22Rv1 (cell line): ENCODE data around the gene DMXL2.
"Not testable (repeated sequence)": the region's sequence is repeated elsewhere in the genome, so short reads cannot be mapped to it uniquely, and the experiment has no call there.

Experiments
- H3K27ac ChIP-seq: fragments of 450-650 bp; 2 replicates; pipeline ENCODE4 v1.5.1; 2017
- CTCF ChIP-seq: fragments of 450-650 bp; IDR thresholded peaks from 2 replicates; pipeline ENCODE4 v1.5.1; 2017; ENCODE audit warnings: mild to moderate bottlenecking
- ZFX ChIP-seq: fragments of 450-650 bp; IDR thresholded peaks from 2 replicates; pipeline ENCODE4 v1.6.1; 2017; ENCODE audit warnings: antibody characterized with exemption, borderline replicate concordance

The DMXL2 gene

GRCh38 chr15:51620122-51620521, 2.4 kb downstream of the DMXL2 start:
- TF ChIP-seq ZFX (no peak), CTCF (no peak)

GRCh38 chr15:51619331-51620035, 3.1 kb downstream of the DMXL2 start:
- no peak overlapping the region for H3K27ac ChIP-seq
- no peak for TF ChIP-seq ZFX
- no peak for TF ChIP-seq CTCF

More at GRCh38 chr15:51620122-51620521, 2.4 kb downstream of the DMXL2 start:
- no peak overlapping the region for H3K27ac ChIP-seq

GRCh38 chr15:51617886-51618285, 4.7 kb downstream of the DMXL2 start:
- TF ChIP-seq CTCF: no peak
- TF ChIP-seq ZFX: no peak
- no peak overlapping the region for H3K27ac ChIP-seq

- no peak overlapping the region for H3K27ac ChIP-seq
- TF ChIP-seq ZFX (no peak), CTCF (no peak)
Observed at GRCh38 chr15:51613951-51614350, 8.6 kb downstream of the DMXL2 start.

- not testable (repeated sequence) for H3K27ac ChIP-seq
Observed at GRCh38 chr15:51612669-51613068, 9.9 kb downstream of the DMXL2 start.

GRCh38 chr15:51603462-51603948, 19.1 kb downstream of the DMXL2 start:
- H3K27ac ChIP-seq: not testable (repeated sequence)

GRCh38 chr15:51603002-51603401, 19.6 kb downstream of the DMXL2 start:
- no peak overlapping the region for H3K27ac ChIP-seq
- no peak for TF ChIP-seq CTCF
- no peak for TF ChIP-seq ZFX

GRCh38 chr15:51602484-51602883, 20.1 kb downstream of the DMXL2 start:
- TF ChIP-seq ZFX (no peak), CTCF (no peak)
- H3K27ac ChIP-seq: no peak overlapping the region
